ENCODE results near the gene TNIP2. TPM values are rescaled to one million over a fixed set of nuclear protein-coding genes. Genes with fewer than 3 reads are reported as not detected.

Gene TNIP2
- total and polyA plus RNA-seq, 8 donors: 18.7 to 194 (median 40.0) TPM

GRCh38 chr4:2745981-2746806, 9.9 kb downstream of the TNIP2 start:
- peak; percentile 44 to 63 for DNase-seq
- Histone ChIP-seq H3K36me3 (peaks cover 60 to 82% (median 67%) of the 10 kb centered on the region in 4 donors), H3K4me1 (peaks cover 13 to 51% (median 21%) of the 10 kb centered on the region in 4 donors), H3K4me3 (no peak overlapping the region), H3K9me3 (no peaks in the 10 kb centered on the region), H3K27ac (peak overlapping the region; percentile 25 to 65 (median 42)), H3K27me3 (no peaks in the 10 kb centered on the region)
- 65 to 75% (median 68%) methylated on average over 10 to 21 of the region's 21 CpGs for WGBS, 5 donors
- TF ChIP-seq CTCF (IDR thresholded peaks at IDR 0.05) (no peak), EP300 (IDR thresholded peaks at IDR 0.05) (no peak), POLR2A (IDR thresholded peaks at IDR 0.05) (no peak)
- intact Hi-C loops (cut with DNase I; ENCODE audit: low total_unique reads): no loop called here

GRCh38 chr4:2745516-2745915, 10.6 kb downstream of the TNIP2 start:
- H3K27ac ChIP-seq: peak overlapping the region in 3 of 5 donors; percentile 35 to 62 (median 44)
- peaks cover 60 to 79% (median 71%) of the 10 kb centered on the region in 4 donors for H3K36me3 ChIP-seq
- intact Hi-C loops (cut with DNase I; ENCODE audit: low total_unique reads): no loop called here

GRCh38 chr4:2744576-2745270, 11.4 kb downstream of the TNIP2 start:
- no peak for TF ChIP-seq EP300 (IDR thresholded peaks at IDR 0.05)
- no peak for TF ChIP-seq POLR2AphosphoS5 (IDR thresholded peaks at IDR 0.05)
- TF ChIP-seq CTCF (IDR thresholded peaks at IDR 0.05): no peak
- TF ChIP-seq POLR2A (IDR thresholded peaks at IDR 0.05): no peak
- Histone ChIP-seq H3K4me3 (no peak overlapping the region), H3K27ac (peak overlapping the region in 2 of 5 donors; percentile 12 to 26), H3K9me3 (no peaks in the 10 kb centered on the region), H3K4me1 (peaks cover 6 to 38% (median 12%) of the 10 kb centered on the region in 4 donors), H3K36me3 (peaks cover 60 to 75% (median 71%) of the 10 kb centered on the region in 4 donors), H3K27me3 (no peaks in the 10 kb centered on the region)
- WGBS, 5 donors: 92 to 94% (median 93%) methylated on average over 28 of the region's 28 CpGs
- no peak for DNase-seq
- intact Hi-C loops (cut with DNase I; ENCODE audit: low total_unique reads): no loop called here

More at GRCh38 chr4:2745516-2745915, 10.6 kb downstream of the TNIP2 start:
- Histone ChIP-seq H3K4me3 (no peak overlapping the region), H3K27me3 (no peaks in the 10 kb centered on the region), H3K4me1 (peaks cover 9 to 44% (median 14%) of the 10 kb centered on the region in 4 donors), H3K9me3 (no peaks in the 10 kb centered on the region)
- TF ChIP-seq POLR2A (IDR thresholded peaks at IDR 0.05) (no peak), EP300 (IDR thresholded peaks at IDR 0.05) (no peak), CTCF (IDR thresholded peaks at IDR 0.05) (no peak), POLR2AphosphoS5 (IDR thresholded peaks at IDR 0.05) (no peak)
- WGBS, 5 donors: 82 to 92% (median 88%) methylated on average over 5 of the region's 5 CpGs
- no peak for DNase-seq
